GM21717 (cell line): Measurements from ENCODE around the gene GNB1.

Experiments
- ATAC-seq: cut with Tn5 transposase; IDR thresholded peaks from one replicate; pipeline ENCODE4 v1.9.1; 2021; ENCODE audit warnings: mild to moderate bottlenecking, moderate library complexity; ENCODE audit not compliant: unreplicated experiment

The GNB1 gene

GRCh38 chr1:1786836-1787605 is 103.9 kb downstream of the GNB1 start:
- no peak for ATAC-seq

DNA sequence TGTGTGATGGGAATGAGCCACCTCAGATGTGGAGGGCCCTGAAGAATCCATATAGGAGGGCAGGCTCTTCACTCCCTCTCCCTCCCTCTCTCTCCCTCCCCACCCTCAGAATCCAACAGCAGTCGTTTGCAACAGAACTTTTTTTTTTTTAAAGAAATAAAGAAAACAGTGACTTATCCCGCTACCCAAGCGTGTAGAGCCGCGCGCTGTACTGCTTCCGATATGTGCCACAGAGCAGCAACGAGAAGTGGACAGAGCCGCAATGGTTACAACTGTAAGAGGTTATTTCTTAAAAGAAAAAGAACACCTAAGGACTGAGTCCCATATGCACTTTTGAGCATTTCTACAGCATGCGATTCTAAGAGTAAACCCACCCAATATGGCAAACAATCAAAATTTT is 105.2 kb downstream of the GNB1 start:
- no peak for ATAC-seq

GRCh38 chr1:1784933-1785332 is 106.0 kb downstream of the GNB1 start:
- no peak for ATAC-seq

GRCh38 chr1:1783320-1783719 is 107.6 kb downstream of the GNB1 start:
- ATAC-seq = no peak

- ATAC-seq = no peak
Measured at GRCh38 chr1:1782399-1783221, 108.3 kb downstream of the GNB1 start.

DNA sequence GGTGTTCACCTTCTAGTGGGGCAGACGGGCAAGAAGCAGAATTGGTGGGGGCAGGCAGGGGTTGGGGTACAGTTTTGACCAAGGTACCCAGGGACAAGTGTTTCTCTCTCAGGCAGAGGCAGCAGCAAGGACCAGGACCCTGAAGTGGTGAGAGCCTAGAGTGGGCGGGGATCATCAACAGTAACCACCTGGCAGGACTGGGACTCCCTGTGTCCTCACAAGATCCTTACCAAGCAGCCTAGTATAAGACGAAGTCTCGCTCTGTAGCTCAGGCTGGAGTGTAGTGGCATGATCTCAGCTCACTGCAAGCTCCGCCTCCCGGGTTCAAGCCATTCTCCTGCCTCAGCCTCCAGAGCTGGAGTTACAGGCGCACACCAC is 109.4 kb downstream of the GNB1 start:
- ATAC-seq = no peak

GRCh38 chr1:1780598-1781525 is 110.0 kb downstream of the GNB1 start:
- no peak for ATAC-seq

DNA sequence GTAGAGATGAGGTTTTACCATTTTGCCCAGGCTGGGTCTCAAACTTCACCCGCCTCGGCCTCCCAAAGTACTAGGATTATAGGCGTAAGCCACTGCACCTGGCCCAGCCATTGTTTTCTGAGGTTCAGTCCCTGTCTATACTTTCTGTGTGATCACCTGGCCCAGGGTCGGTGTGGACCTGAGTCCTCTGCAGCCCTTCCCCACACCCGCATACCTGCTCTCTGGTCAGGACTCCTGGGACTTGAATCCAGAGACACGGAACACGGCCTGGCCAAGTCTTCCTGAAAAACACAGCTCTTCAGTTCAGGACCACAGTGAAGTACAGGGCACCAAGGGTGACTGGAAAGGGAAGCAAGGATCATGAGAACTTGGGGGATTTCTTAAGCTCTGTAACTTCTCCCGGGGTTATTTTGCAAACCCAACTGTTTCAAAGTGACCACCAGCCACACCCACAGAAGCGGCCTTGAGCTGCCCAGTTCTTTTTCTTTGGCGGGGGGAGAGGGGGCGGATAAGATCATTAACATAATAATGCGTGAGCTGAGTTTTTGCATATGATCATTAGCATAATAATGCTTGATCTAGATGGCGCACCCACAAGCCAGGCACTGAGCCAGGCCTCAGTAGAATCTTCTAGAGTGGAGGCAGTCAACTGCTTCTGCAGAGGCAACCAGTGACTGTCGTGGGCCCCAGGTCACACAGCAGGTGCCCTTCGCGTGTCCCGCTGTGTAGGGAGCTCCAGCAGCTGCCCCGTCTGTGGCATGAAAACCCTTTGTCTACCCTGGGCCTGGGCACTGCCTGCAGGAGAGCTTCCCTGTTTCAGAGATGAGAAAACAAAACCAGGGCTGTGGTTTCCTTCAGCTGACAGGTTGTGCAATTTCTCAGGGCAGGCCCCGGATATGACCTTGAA is 110.9 kb downstream of the GNB1 start:
- ATAC-seq = peak; percentile 31

GRCh38 chr1:1779320-1779675 is 111.6 kb downstream of the GNB1 start:
- ATAC-seq = no peak

DNA sequence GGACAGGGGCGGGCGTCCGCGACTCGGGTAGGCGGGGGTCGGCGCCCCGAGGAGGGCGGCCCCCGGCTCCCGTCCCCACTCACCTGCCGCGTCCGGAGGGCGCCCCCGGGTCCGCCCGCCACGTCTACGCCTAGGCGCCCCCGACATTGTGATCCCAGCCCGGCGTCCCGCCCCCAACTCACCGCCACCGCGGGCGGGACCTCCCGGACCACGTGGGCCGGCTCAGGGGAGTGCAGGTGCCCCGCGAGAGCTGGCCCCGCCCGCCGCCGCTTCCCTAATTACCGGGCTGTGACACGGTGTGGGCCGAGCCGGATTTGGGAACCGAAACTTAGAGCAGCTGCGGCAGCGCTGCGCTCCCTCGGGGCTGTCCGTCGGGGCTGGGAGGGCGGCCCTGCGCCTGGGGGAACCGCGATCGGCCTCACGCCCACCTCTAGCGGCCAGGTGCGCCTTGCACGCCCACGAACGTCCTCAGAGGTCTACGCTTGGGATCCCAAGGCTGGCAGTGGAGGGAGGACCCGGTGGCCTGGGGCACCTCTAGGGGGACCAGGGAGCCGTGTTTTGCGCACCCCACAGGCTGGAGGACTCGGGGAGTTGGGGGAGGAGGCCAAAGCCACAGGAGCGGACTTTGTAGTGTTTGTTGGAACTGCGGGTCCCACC is 112.1 kb downstream of the GNB1 start:
- ATAC-seq = peak; percentile 54

DNA sequence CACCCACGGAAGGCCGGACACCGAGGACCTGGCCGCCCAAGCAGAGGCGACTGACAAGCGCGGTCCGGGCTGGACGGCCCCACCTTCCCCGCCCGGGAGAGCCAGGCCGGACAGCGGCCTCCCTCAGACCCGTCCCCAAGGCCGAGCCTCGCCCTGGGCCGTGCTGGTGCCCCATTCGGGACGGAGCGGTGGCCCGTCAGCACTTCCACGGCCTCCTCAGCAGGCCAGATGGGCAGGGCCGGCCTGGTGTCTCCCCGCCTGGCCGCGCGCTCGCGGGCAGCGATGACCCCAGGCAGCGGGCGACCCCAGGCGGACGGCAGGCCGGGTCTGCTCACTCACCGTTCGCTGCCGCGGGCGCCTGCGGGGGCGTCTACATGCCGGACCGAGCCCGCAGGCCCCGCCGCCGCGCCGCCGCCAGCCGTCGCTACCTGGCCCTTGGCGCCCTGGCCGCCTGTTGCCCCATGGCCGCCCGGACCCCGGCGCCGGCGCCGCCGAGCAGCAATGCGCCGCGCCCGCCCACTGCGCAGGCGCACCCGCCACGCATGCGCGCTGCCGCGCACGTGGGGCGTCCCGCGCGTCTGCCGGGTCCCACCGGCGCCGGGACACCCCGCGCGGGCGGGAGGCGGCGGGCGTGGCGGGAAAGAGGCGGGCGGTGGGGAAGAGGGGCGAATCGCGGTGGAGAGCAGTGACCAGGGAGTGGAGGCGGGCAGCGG is 112.8 kb downstream of the GNB1 start, which contains the start of gene NADK:
Gene NADK, minus strand, starts transcription at position 521 of the 713 bp plus-strand sequence. CDS start 13,064 bp downstream, outside the sequence.
- ATAC-seq = peak; percentile 25

DNA sequence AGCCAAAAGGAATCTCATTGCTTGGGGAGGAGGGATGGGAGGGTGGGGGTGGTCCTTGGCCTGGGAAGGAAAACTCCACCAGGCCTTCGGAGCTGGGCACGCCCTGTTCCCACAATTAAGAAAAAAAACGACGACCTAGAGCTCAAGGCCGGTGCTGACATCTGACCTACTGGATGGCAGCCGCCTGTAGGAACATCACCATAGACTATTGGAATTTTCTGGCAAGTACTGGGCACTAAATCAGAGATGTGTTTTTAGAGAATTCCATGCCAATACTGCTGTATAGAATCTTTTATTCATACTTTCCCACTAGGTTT is 113.3 kb downstream of the GNB1 start:
- no peak for ATAC-seq

- no peak for ATAC-seq
Measured at GRCh38 chr1:1776672-1777582, 114.0 kb downstream of the GNB1 start.

- ATAC-seq = no peak
Measured at GRCh38 chr1:1775327-1776226, 115.3 kb downstream of the GNB1 start.

- no peak for ATAC-seq
Measured at GRCh38 chr1:1773874-1774273, 117.0 kb downstream of the GNB1 start.

- ATAC-seq = no peak
Measured at GRCh38 chr1:1771096-1771495, 119.8 kb downstream of the GNB1 start.

DNA sequence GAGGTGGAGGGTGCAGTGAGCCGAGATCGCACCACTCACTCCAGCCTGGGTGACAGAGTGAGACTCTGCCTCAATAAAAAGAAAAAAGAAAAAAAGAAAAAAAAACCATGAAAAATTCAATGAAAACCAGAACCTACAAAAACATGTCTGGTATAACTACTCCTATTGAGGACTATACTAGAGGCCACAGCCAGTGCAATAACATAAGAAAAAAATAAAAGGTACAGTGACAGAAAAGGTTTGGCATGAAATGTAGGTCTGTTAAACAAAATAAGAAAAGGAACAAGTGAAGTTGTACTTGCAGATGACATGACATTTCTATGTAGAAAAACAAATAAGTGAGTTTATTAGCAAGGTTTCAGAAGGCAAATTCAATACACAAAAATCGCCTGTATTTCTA is 120.8 kb downstream of the GNB1 start:
- no peak for ATAC-seq
